Trophoblast cell (in vitro differentiated cells and primary cell): ENCODE results near the gene ZNF382. TPM values are rescaled to one million over a fixed set of nuclear protein-coding genes. Genes with fewer than 3 reads are reported as not detected.

ENCODE experiments used
- DNase-seq, 2 donors: peaks; one replicate each; pipeline ENCODE4 v3.0.0-alpha.2; 2016
- H2AFZ ChIP-seq: 2 replicates; pipeline ENCODE4 v1.6.1; 2013; ENCODE audit warnings: low read length, moderate library complexity, mild to moderate bottlenecking; ENCODE audit not compliant: insufficient read depth, poor library complexity
- H2AK5ac ChIP-seq: 2 replicates; pipeline ENCODE4 v1.6.1; 2013; ENCODE audit warnings: mild to moderate bottlenecking, low read length
- H2BK120ac ChIP-seq: 2 replicates; pipeline ENCODE4 v1.6.1; 2013; ENCODE audit warnings: low read length, mild to moderate bottlenecking, moderate library complexity; ENCODE audit not compliant: insufficient read depth, poor library complexity
- H2BK12ac ChIP-seq: 2 replicates; pipeline ENCODE4 v1.6.1; 2013; ENCODE audit warnings: mild to moderate bottlenecking, low read length, moderate library complexity
- H2BK5ac ChIP-seq: 2 replicates; pipeline ENCODE4 v1.6.1; 2013; ENCODE audit warnings: low read length, low read depth, moderate library complexity, mild to moderate bottlenecking; ENCODE audit not compliant: poor library complexity
- H3K14ac ChIP-seq: 2 replicates; pipeline ENCODE4 v1.6.1; 2013; ENCODE audit warnings: mild to moderate bottlenecking, low read length
- H3K18ac ChIP-seq: 2 replicates; pipeline ENCODE4 v1.6.1; 2013; ENCODE audit warnings: mild to moderate bottlenecking, low read length
- H3K23ac ChIP-seq: 2 replicates; pipeline ENCODE4 v1.6.1; 2013; ENCODE audit warnings: low read length
- H3K27ac ChIP-seq: 2 replicates; pipeline ENCODE4 v1.5.1; 2013; ENCODE audit warnings: low read depth, mild to moderate bottlenecking, inconsistent platforms, low read length, moderate library complexity
- H3K27me3 ChIP-seq: 2 replicates; pipeline ENCODE4 v1.6.1; 2013; ENCODE audit warnings: inconsistent platforms, mild to moderate bottlenecking, low read length, moderate library complexity; ENCODE audit not compliant: insufficient read depth
- H3K36me3 ChIP-seq, 2 experiments: 1 replicate in 1 of 2; 2 replicates in 1 of 2; pipeline ENCODE4 v1.6.1; 2013; ENCODE audit warnings: low read length in 2 of 2, mild to moderate bottlenecking in 2 of 2, moderate library complexity in 1 of 2; ENCODE audit not compliant: insufficient read depth in 2 of 2, control insufficient read depth in 1 of 2
- H3K4ac ChIP-seq: 2 replicates; pipeline ENCODE4 v1.6.1; 2013; ENCODE audit warnings: low read depth, mild to moderate bottlenecking, low read length, moderate library complexity
- H3K4me1 ChIP-seq, 2 experiments: 1 replicate in 1 of 2; 2 replicates in 1 of 2; pipeline ENCODE4 v1.6.1; 2013; ENCODE audit warnings: low read length in 2 of 2, mild to moderate bottlenecking in 2 of 2, moderate library complexity in 1 of 2; ENCODE audit not compliant: insufficient read depth in 2 of 2, control insufficient read depth in 1 of 2
- H3K4me2 ChIP-seq: 2 replicates; pipeline ENCODE4 v1.6.1; 2013; ENCODE audit warnings: inconsistent platforms, mild to moderate bottlenecking, low read length, moderate library complexity
- H3K4me3 ChIP-seq: 2 replicates; pipeline ENCODE4 v1.5.1; 2013; ENCODE audit warnings: mild to moderate bottlenecking, low read depth, low read length, inconsistent platforms
- H3K79me1 ChIP-seq: one replicate; pipeline ENCODE4 v1.6.1; 2013; ENCODE audit warnings: low read length
- H3K79me2 ChIP-seq: 2 replicates; pipeline ENCODE4 v1.6.1; 2013; ENCODE audit warnings: low read length, mild to moderate bottlenecking; ENCODE audit not compliant: control insufficient read depth, insufficient read depth, poor library complexity
- H3K9ac ChIP-seq: 2 replicates; pipeline ENCODE4 v1.6.1; 2013; ENCODE audit warnings: mild to moderate bottlenecking, low read length
- H3K9me3 ChIP-seq: 2 replicates; pipeline ENCODE4 v1.6.1; 2013; ENCODE audit warnings: low read depth, mild to moderate bottlenecking, control low read depth, inconsistent platforms, low read length; ENCODE audit not compliant: insufficient read depth
- H4K12ac ChIP-seq: 2 replicates; pipeline ENCODE4 v1.6.1; 2013; ENCODE audit warnings: low read depth, mild to moderate bottlenecking, low read length, moderate library complexity
- H4K8ac ChIP-seq: 2 replicates; pipeline ENCODE4 v1.6.1; 2013; ENCODE audit warnings: low read depth, mild to moderate bottlenecking, low read length, moderate library complexity
- H4K91ac ChIP-seq: one replicate; pipeline ENCODE4 v1.6.1; 2013; ENCODE audit warnings: low read depth, mild to moderate bottlenecking, low read length, moderate library complexity
- WGBS: extraction: QIAGEN DNeasy Blood & Tissue Kit; methylation state at CpG from one replicate; pipeline ENCODE4 v1.1.7; 2013; ENCODE audit warnings: missing lambda C conversion rate; ENCODE audit not compliant: insufficient read length, insufficient coverage; ENCODE audit errors: extremely low coverage; 5-methylcytosine and 5-hydroxymethylcytosine counted together
- polyA plus RNA-seq: library from polyadenylated mRNA; stranded (reverse); fragments of 200-250 nt; gene quantifications from 2 replicates; pipeline ENCODE4 v1.2.3, GENCODE V29; 2013

The ZNF382 gene
- polyA plus RNA-seq: 3.9 and 4.2 TPM in 2 replicates

- peak; percentile 16 to 63 for DNase-seq
- Histone ChIP-seq H3K18ac (peak within 1 kb of the TSS; percentile 70), H2AFZ (peak within 1 kb of the TSS; percentile 86), H3K79me2 (no peaks in the 10 kb centered on the region), H3K14ac (peak within 1 kb of the TSS; percentile 75), H3K4ac (peak within 1 kb of the TSS; percentile 45), H4K12ac (peak within 1 kb of the TSS; percentile 86), H3K23ac (no peak within 1 kb of the TSS), H3K9me3 (no peaks in the 10 kb centered on the region), H2BK120ac (peak within 1 kb of the TSS; percentile 14), H2AK5ac (no peak within 1 kb of the TSS), H3K9ac (peak within 1 kb of the TSS; percentile 65), H3K36me3 (no peaks in the 10 kb centered on the region), H2BK12ac (no peak within 1 kb of the TSS), H3K4me2 (peak within 1 kb of the TSS; percentile 68), H3K27me3 (no peaks in the 10 kb centered on the region), H2BK5ac (no peak within 1 kb of the TSS), H3K27ac (no peak within 1 kb of the TSS), H4K91ac (peak within 1 kb of the TSS; percentile 73), H4K8ac (peak within 1 kb of the TSS; percentile 92), H3K4me1 (peaks cover 0 to 5% of the 10 kb centered on the region in 2 experiments), H3K79me1 (peaks cover 5% of the 10 kb centered on the region), H3K4me3 (peak within 1 kb of the TSS; percentile 79)
- WGBS: no CpG with 5 or more reads among the region's 73 CpGs
These were observed at the start of gene ZNF382 for GRCh38 chr19:36605101-36605876. Gene ZNF382 (plus strand): TSS chr19:36605313. CDS start chr19:36609915, 4,602 bp downstream.

DNA sequence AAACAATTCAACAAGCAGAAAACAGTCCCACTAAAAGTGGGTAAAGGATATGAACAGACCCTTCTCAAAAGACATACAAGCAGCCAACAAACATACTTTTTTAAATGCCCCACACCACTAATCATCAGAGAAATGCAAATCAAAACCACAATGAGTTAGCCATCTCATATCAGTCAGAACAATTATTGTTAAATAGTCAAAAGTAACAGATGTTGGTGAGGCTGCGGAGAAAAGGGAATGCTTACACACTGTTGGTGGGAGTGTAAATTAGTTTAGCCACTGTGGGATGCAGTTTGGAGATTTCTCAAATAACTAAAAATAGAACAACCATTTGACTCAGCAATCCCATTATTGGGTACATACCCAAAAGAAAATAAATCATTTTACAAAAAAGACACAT, 40.7 kb upstream of the ZNF382 start:
- Histone ChIP-seq H3K27ac (no peak overlapping the region), H3K79me2 (no peaks in the 10 kb centered on the region), H2AFZ (no peak overlapping the region), H4K8ac (no peak overlapping the region), H3K18ac (no peak overlapping the region), H3K36me3 (peaks cover 5 to 9% of the 10 kb centered on the region in 2 experiments), H3K4me3 (no peak overlapping the region), H2BK12ac (no peak overlapping the region), H3K4me2 (no peak overlapping the region), H3K27me3 (no peaks in the 10 kb centered on the region), H4K91ac (no peak overlapping the region), H2BK120ac (no peak overlapping the region), H3K14ac (no peak overlapping the region), H3K9ac (no peak overlapping the region), H4K12ac (no peak overlapping the region), H3K4ac (no peak overlapping the region), H2AK5ac (no peak overlapping the region), H2BK5ac (no peak overlapping the region), H3K79me1 (no peaks in the 10 kb centered on the region), H3K4me1 (no peaks in the 10 kb centered on the region), H3K23ac (no peak overlapping the region), H3K9me3 (peaks cover 9% of the 10 kb centered on the region)
- no CpG with 5 or more reads among the region's 1 CpG for WGBS
- DNase-seq: no peak

DNA sequence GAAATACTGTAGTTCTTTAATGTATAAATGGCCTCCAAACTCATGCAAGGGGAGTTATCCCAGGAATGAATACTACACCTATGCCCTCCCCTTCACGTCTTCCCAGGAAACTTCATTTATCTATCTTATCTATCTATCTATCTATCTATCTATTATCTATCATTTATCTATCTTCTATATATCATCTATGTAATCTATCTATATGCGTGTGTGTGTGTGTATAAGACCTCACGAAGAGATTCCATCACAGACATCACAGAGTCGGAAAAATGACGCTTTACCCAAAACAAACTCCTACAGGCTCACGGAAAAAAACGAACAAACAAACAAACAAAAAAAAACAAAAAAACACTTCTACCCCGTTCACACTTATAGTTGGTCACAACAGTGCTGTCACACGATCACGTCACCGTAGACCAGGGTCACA, 32.5 kb upstream of the ZNF382 start:
- DNase-seq: no peak

DNA sequence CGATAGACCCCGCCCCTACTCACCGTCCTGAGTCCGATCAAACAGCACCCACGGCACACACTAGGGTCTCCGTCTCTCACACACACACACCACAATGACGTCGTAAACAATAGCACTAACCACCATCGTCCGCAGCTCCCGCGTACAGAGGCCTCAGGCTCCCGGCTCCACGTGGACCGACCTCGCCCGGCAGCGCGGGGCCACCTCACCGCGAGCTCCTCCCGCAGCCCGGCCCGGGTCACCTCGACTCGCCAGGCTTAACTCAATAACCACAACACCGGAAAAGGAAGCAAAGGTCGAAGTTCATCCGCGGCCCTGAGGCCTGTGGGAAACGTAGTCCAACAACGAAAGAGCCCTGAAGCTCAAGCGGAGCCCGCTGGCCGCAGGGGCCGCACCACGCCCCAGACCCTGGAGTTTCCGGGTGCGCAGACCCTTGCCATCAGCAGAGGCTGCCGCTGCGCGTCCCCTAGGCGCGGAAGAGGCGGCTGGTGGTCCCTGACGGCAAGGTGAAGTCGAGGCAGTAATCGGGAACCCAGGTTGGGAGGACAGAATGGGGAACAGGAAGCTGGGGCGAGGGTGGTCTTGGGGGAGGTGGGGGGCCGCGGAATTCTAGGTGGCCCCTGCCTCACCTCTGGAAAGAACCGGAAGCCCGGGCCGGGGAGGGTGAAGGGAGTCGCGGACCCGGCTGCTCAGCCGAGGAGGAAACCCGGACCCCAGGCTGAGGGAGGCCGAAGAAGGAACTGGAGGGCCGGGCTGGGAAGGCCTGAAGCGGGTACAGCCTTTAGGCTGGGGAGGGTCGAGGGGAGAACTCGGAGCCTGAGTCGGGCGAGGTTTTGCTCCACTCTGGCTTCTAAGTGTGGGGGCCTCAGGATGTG, 31.9 kb upstream of the ZNF382 start, which contains the start of gene ZNF529:
Gene ZNF529 (minus strand): TSS at position 273 of the 875 bp plus-strand sequence. CDS start 946 bp downstream, outside the sequence.
- H2BK120ac ChIP-seq: peak within 1 kb of the TSS; percentile 74
- peak within 1 kb of the TSS; percentile 97 for H3K4me3 ChIP-seq
- peak within 1 kb of the TSS; percentile 86 for H3K14ac ChIP-seq
- peak within 1 kb of the TSS; percentile 84 for H4K8ac ChIP-seq
- H2AK5ac ChIP-seq: peak within 1 kb of the TSS; percentile 67
- peaks cover 15% of the 10 kb centered on the region for H3K79me2 ChIP-seq
- H4K91ac ChIP-seq: peak within 1 kb of the TSS; percentile 82
- peaks cover 3 to 6% of the 10 kb centered on the region in 2 experiments for H3K4me1 ChIP-seq
- H3K23ac ChIP-seq: no peak within 1 kb of the TSS
- peak within 1 kb of the TSS; percentile 59 for H3K27ac ChIP-seq
- H3K4me2 ChIP-seq: peak within 1 kb of the TSS; percentile 87
- DNase-seq: peak; percentile 92 to 93
- H2BK5ac ChIP-seq: peak within 1 kb of the TSS; percentile 68
- H3K4ac ChIP-seq: peak within 1 kb of the TSS; percentile 68
- H3K9me3 ChIP-seq: no peaks in the 10 kb centered on the region
- H3K79me1 ChIP-seq: peaks cover 10% of the 10 kb centered on the region
- peaks cover 9 to 11% of the 10 kb centered on the region in 2 experiments for H3K36me3 ChIP-seq
- no peaks in the 10 kb centered on the region for H3K27me3 ChIP-seq
- peak within 1 kb of the TSS; percentile 76 for H3K18ac ChIP-seq
- H2BK12ac ChIP-seq: no peak within 1 kb of the TSS
- H4K12ac ChIP-seq: peak within 1 kb of the TSS; percentile 77
- WGBS: no CpG with 5 or more reads among the region's 66 CpGs
- peak within 1 kb of the TSS; percentile 96 for H3K9ac ChIP-seq
- peak within 1 kb of the TSS; percentile 61 for H2AFZ ChIP-seq

More for the DNA sequence above, 32.5 kb upstream of the ZNF382 start:
- Histone ChIP-seq H4K91ac (peak overlapping the region; percentile 36), H3K4me1 (peaks cover 3 to 6% of the 10 kb centered on the region in 2 experiments), H2BK120ac (peak overlapping the region; percentile 4), H4K8ac (peak overlapping the region; percentile 52), H4K12ac (no peak overlapping the region), H3K18ac (no peak overlapping the region), H3K36me3 (peaks cover 9 to 11% of the 10 kb centered on the region in 2 experiments), H2BK5ac (no peak overlapping the region), H3K4ac (peak overlapping the region; percentile 67), H3K79me1 (peaks cover 10% of the 10 kb centered on the region), H3K79me2 (peaks cover 15% of the 10 kb centered on the region), H3K4me2 (peak overlapping the region; percentile 59), H3K9ac (peak overlapping the region; percentile 82), H3K27ac (no peak overlapping the region), H3K27me3 (no peaks in the 10 kb centered on the region), H3K23ac (no peak overlapping the region), H2AFZ (peak overlapping the region; percentile 53), H3K4me3 (peak overlapping the region; percentile 97), H2AK5ac (no peak overlapping the region), H3K14ac (peak overlapping the region; percentile 23), H2BK12ac (no peak overlapping the region), H3K9me3 (no peaks in the 10 kb centered on the region)
- no CpG with 5 or more reads among the region's 11 CpGs for WGBS
